ENCODE data around the gene PLSCR3. TPM values are rescaled to one million over a fixed set of nuclear protein-coding genes. Genes with fewer than 3 reads are reported as not detected.

PLSCR3 gene
- total RNA-seq, 2 experiments from 2014 or later = 66.3 to 70.3 TPM

- TF ChIP-seq, protein P1, sequence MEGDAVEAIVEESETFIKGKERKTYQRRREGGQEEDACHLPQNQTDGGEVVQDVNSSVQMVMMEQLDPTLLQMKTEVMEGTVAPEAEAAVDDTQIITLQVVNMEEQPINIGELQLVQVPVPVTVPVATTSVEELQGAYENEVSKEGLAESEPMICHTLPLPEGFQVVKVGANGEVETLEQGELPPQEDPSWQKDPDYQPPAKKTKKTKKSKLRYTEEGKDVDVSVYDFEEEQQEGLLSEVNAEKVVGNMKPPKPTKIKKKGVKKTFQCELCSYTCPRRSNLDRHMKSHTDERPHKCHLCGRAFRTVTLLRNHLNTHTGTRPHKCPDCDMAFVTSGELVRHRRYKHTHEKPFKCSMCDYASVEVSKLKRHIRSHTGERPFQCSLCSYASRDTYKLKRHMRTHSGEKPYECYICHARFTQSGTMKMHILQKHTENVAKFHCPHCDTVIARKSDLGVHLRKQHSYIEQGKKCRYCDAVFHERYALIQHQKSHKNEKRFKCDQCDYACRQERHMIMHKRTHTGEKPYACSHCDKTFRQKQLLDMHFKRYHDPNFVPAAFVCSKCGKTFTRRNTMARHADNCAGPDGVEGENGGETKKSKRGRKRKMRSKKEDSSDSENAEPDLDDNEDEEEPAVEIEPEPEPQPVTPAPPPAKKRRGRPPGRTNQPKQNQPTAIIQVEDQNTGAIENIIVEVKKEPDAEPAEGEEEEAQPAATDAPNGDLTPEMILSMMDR (IDR thresholded peaks at IDR 0.05) = no peak
- H3K36me3 Mint-ChIP-seq (ENCODE audit: low read depth) = peaks cover 9% of the 10 kb centered on the region
- peaks cover 28% of the 10 kb centered on the region for H3K4me1 Mint-ChIP-seq (ENCODE audit: low read depth)
- ChIA-PET POLR2A (interaction anchor here (1.2 to 1.9 kb wide), 2 partner anchors 23 to 279 kb away, joined by 7 read pairs; partner anchors contain the start of gene TP53), CTCF (interaction anchor here (2.2 kb wide), 1 partner anchor 52 kb away, joined by 5 read pairs; the partner anchor contains the start of gene TMEM95)
- peaks cover 36% of the 10 kb centered on the region for H3K4me1 ChIP-seq (ENCODE audit: insufficient read depth, low read length)
- intact Hi-C loops (cut with DNase I, micrococcal nuclease) = loop anchor here (1.0 to 10.0 kb wide), 2 partner anchors 25 to 52 kb away; partner anchors contain the start of genes KCTD11 (in 1 of the 2) and TMEM95 (in 1 of the 2)
- no peak overlapping the region for H3K4me3 ChIP-seq (ENCODE audit: low read length)
- peaks cover 0 to 5% of the 10 kb centered on the region in 2 experiments for H3K27me3 ChIP-seq (ENCODE audit: control insufficient read depth in 1 of 2, insufficient read depth in 2 of 2, low read length in 2 of 2)
- no peaks in the 10 kb centered on the region for H3K9me3 Mint-ChIP-seq
- H3K27ac ChIP-seq (ENCODE audit: low read depth in 1 of 2, low read length in 2 of 2) = no peak overlapping the region
- peak overlapping the region; percentile 51 for H3K4me3 Mint-ChIP-seq
- H3K9me3 ChIP-seq (ENCODE audit: control insufficient read depth in 1 of 2, insufficient read depth in 1 of 2, low read length in 2 of 2) = no peaks in the 10 kb centered on the region
- DNase-seq (no peak), ATAC-seq (ENCODE audit: poor library complexity) (no peak)
- no peaks in the 10 kb centered on the region for H3K27me3 Mint-ChIP-seq
- H3K27ac Mint-ChIP-seq = peak overlapping the region; percentile 27
- H3K36me3 ChIP-seq (ENCODE audit: insufficient read depth, low read length) = no peaks in the 10 kb centered on the region
Observed at GRCh38 chr17:7407082-7407481, 12.8 kb upstream of the PLSCR3 start.

GRCh38 chr17:7406235-7406825, 12.0 kb upstream of the PLSCR3 start:
- intact Hi-C loops (cut with DNase I, micrococcal nuclease) = loop anchor here in 1 of 2 experiments (10.0 kb wide), 1 partner anchor 52 kb away; the partner anchor contains the start of genes KCTD11 and TMEM95
- TF ChIP-seq, protein P1 (IDR thresholded peaks at IDR 0.05) = no peak
- Mint-ChIP-seq H3K4me1 (ENCODE audit: low read depth) (peaks cover 28% of the 10 kb centered on the region), H3K4me3 (peak overlapping the region; percentile 89), H3K27me3 (no peaks in the 10 kb centered on the region), H3K36me3 (ENCODE audit: low read depth) (peaks cover 9% of the 10 kb centered on the region), H3K9me3 (no peaks in the 10 kb centered on the region), H3K27ac (peak overlapping the region; percentile 63)
- ATAC-seq (ENCODE audit: poor library complexity) (no peak), DNase-seq (no peak)
- Histone ChIP-seq H3K27ac (ENCODE audit: low read depth in 1 of 2, low read length in 2 of 2) (no peak overlapping the region), H3K9me3 (ENCODE audit: control insufficient read depth in 1 of 2, insufficient read depth in 1 of 2, low read length in 2 of 2) (no peaks in the 10 kb centered on the region), H3K4me1 (ENCODE audit: insufficient read depth, low read length) (peaks cover 36% of the 10 kb centered on the region), H3K36me3 (ENCODE audit: insufficient read depth, low read length) (no peaks in the 10 kb centered on the region), H3K4me3 (ENCODE audit: low read length) (no peak overlapping the region), H3K27me3 (ENCODE audit: control insufficient read depth in 1 of 2, insufficient read depth in 2 of 2, low read length in 2 of 2) (peaks cover 0 to 5% of the 10 kb centered on the region in 2 experiments)
- ChIA-PET POLR2A (interaction anchor here (1.2 to 1.5 kb wide), 2 partner anchors 22 to 280 kb away, joined by 4 to 7 read pairs; partner anchors contain the start of gene TP53), CTCF (no interaction called here)

DNA sequence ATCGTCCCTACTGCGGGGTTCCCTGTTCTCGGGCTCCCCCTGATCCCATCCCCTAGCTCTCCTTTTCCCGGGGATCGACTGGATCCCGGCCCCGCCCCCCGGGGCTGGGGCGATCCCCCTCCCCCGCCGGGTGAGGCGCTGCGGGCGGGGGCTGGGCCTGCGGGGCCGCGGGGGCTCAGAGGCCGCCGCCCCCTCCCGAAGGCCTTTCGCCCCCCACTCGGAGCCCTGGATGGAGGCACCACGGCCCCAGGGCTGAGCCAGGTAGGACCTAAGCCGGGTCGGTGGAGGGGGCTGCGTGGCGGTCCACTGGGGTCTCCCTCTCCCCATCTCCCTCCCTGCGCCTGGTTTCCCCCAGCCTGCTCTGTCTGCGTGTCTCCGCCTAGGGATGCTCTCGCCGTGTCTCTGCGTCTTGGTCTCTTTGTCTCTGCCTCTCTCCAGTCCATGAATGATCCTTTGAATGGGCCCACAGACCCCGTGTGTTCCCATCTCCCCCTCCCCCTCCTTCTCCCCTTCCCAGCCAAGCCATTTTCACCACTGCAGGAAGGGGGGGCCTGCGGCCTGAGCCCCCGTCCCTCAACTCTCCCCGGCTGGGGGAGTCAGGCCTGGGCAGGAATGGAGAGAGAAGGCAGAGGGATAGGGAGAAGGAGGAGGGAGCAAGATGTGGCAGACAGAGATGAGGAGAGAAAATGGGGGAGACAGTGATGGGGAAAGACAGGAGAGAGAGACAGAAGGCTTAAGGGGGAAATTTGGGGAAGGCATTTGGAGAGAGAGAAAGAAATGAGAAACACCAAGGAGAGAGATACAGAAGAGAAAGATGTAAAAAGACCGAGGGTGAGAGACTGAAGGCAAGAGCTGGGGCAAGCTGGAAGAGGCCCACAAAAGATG, 11.3 kb upstream of the PLSCR3 start:
- Histone ChIP-seq H3K4me3 (ENCODE audit: low read length) (peak overlapping the region; percentile 77), H3K27me3 (ENCODE audit: control insufficient read depth in 1 of 2, insufficient read depth in 2 of 2, low read length in 2 of 2) (peaks cover 0 to 5% of the 10 kb centered on the region in 2 experiments), H3K27ac (ENCODE audit: low read depth in 1 of 2, low read length in 2 of 2) (no peak overlapping the region), H3K9me3 (ENCODE audit: control insufficient read depth in 1 of 2, insufficient read depth in 1 of 2, low read length in 2 of 2) (no peaks in the 10 kb centered on the region), H3K4me1 (ENCODE audit: insufficient read depth, low read length) (peaks cover 36% of the 10 kb centered on the region), H3K36me3 (ENCODE audit: insufficient read depth, low read length) (no peaks in the 10 kb centered on the region)
- TF ChIP-seq, protein P1 (IDR thresholded peaks at IDR 0.05) = no peak
- Mint-ChIP-seq H3K9me3 (no peaks in the 10 kb centered on the region), H3K4me3 (peak overlapping the region; percentile 89), H3K27me3 (no peaks in the 10 kb centered on the region), H3K27ac (peak overlapping the region; percentile 63), H3K36me3 (ENCODE audit: low read depth) (peaks cover 9% of the 10 kb centered on the region), H3K4me1 (ENCODE audit: low read depth) (peaks cover 28% of the 10 kb centered on the region)
- ATAC-seq (ENCODE audit: poor library complexity) = no peak
- DNase-seq = peak in 1 of 14 experiments; percentile 50
- ChIA-PET CTCF (interaction anchor here (2.3 kb wide), 1 partner anchor 21 kb away, joined by 6 read pairs; no protein-coding TSS in a partner anchor), POLR2A (interaction anchor here (1.2 to 2.9 kb wide), 3 partner anchors 22 to 281 kb away, joined by 4 to 23 read pairs (median 7); partner anchors contain the start of genes POLR2A and TP53)
- intact Hi-C loops (cut with DNase I, micrococcal nuclease) = loop anchor here in 1 of 2 experiments (2.0 to 10.0 kb wide), 2 partner anchors 29 to 51 kb away; partner anchors contain the start of genes KCTD11, TMEM102 and TMEM95

Measured in CD4-positive, alpha-beta T cell (primary cell).